Measurements from ENCODE around the gene POLR2J.

GRCh38 chr7:102449136-102449535 is 29.6 kb downstream of the POLR2J start:
- TF ChIP-seq POLR2AphosphoS5 (IDR thresholded peaks at IDR 0.05; ENCODE audit: low read depth, low read length) = no peak
- TF ChIP-seq POLR2A (IDR thresholded peaks at IDR 0.05; ENCODE audit: low read depth, low read length) = no peak

Measured in GM12892 (cell line).